Left lung (tissue), 10 donors: Measurements from ENCODE around the gene PTGIS. TPM values are rescaled to one million over a fixed set of nuclear protein-coding genes. Genes with fewer than 3 reads are reported as not detected.
A peak's percentile ranks its signal among the peaks of the same experiment; 100 is the strongest.

Experiments
- ATAC-seq: fragments of 200-7000 bp; cut with Tn5 transposase; one replicate; pipeline ENCODE4 v1.9.1; 2020; ENCODE audit warnings: moderate library complexity
- DNase-seq, 4 donors: peaks; one replicate each; pipeline ENCODE4 v3.0.0-alpha.2; 2013 to 2020
- H3K27ac ChIP-seq, 2 donors: fragments of 200-600 bp; sonication (generic) in 1 of 2; one replicate each; pipeline versions ENCODE4 v1.5.0 to v1.8.0; 2020 to 2021
- H3K27me3 ChIP-seq, 2 donors: fragments of 200-600 bp; sonication (generic) in 1 of 2; one replicate each; pipeline versions ENCODE4 v1.5.0 to v1.8.0; 2020 to 2021
- H3K36me3 ChIP-seq, 2 donors: fragments of 200-600 bp; sonication (generic) in 1 of 2; one replicate each; pipeline versions ENCODE4 v1.5.0 to v1.8.0; 2020 to 2021
- H3K4me1 ChIP-seq, 2 donors: fragments of 200-600 bp; one replicate each; pipeline ENCODE4 v1.8.0; 2021
- H3K4me3 ChIP-seq, 2 donors: fragments of 200-600 bp; sonication (generic) in 1 of 2; one replicate each; pipeline versions ENCODE4 v1.5.0 to v1.8.0; 2020 to 2021; ENCODE audit warnings: mild to moderate bottlenecking in 1 of 2
- H3K9me3 ChIP-seq, 2 donors: fragments of 200-600 bp; sonication (generic) in 1 of 2; one replicate each; pipeline versions ENCODE4 v1.5.0 to v1.8.0; 2020 to 2021
- CTCF ChIP-seq, 2 donors: fragments of 200-600 bp; sonication (generic) in 1 of 2; IDR thresholded peaks; one replicate each; pipeline versions ENCODE4 v1.5.0 to v1.8.0; 2021; ENCODE audit warnings: antibody characterized with exemption in 2 of 2
- intact Hi-C, 2 donors: fragments of 100-400 bp; cut with DNase I; formaldehyde crosslinking; loops; one replicate each; pipeline versions ENCODE4 v1.11.2 to v1.14.2; 2022
- polyA plus RNA-seq, 6 donors: library from polyadenylated mRNA; unstranded; fragments of 120-200 nt; gene quantifications; one replicate each; pipeline ENCODE4 v1.2.1, GENCODE V29; 2013; ENCODE audit not compliant: insufficient read length in 6 of 6
- total RNA-seq, 2 donors: library from RNA; stranded (reverse); fragmentation: NEBNext Ultra II Directional; extraction: Animal tissue kit (Norgen Biotek cat#: 25700); gene quantifications; one replicate each; pipeline ENCODE4 v1.2.1, GENCODE V29; 2021
- donor health status: DM: no; HTN: yes; CAD: no.
- donor health status: DM: no; HTN: no; CAD: no.

Gene PTGIS
- total and polyA plus RNA-seq, 8 donors: 6.2 to 46.0 (median 7.0) TPM

- intact Hi-C loops: loop anchor here in 1 of 2 donors (10.0 kb wide), 1 partner anchor 148 kb away; no protein-coding TSS in a partner anchor
- H3K27me3 ChIP-seq: peaks cover 32 to 97% of the 10 kb centered on the region in 2 donors
- H3K9me3 ChIP-seq: no peaks in the 10 kb centered on the region
- no peak for ATAC-seq
- peaks cover 0 to 20% of the 10 kb centered on the region in 2 donors for H3K4me1 ChIP-seq
- H3K4me3 ChIP-seq: no peak overlapping the region
- no peaks in the 10 kb centered on the region for H3K36me3 ChIP-seq
- TF ChIP-seq CTCF (IDR thresholded peaks at IDR 0.05): no peak
- H3K27ac ChIP-seq: no peak overlapping the region
- DNase-seq: no peak
Observed at GRCh38 chr20:49483018-49483695, 84.8 kb downstream of the PTGIS start.

DNA sequence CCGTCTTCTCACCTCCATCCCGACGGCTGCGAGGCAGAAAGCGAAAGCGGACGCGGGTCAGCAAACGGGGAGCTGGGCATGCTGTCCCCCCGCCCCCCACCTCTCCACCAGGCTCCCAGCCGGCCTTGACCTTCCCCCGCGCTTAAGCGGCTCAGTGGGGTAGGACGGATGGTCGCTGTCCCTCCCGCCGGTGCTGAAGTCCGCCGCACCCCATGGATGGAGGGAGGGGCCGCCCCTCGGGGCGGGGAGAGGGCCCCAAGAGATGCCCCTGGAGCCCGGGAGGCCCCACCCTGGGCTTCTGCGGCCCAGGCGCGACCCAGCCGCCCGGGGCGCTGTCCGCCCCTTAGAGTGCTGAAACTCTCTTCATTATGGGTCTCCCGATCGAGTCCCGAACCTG, 85.3 kb downstream of the PTGIS start, which contains the start of gene KCNB1:
TSS of gene KCNB1 (minus strand) at position 48 of the 397 bp plus-strand sequence. CDS start 188 bp downstream, outside the sequence.
- no peak for TF ChIP-seq CTCF (IDR thresholded peaks at IDR 0.05)
- DNase-seq (peak in 3 of 4 donors; percentile 57 to 85 (median 76)), ATAC-seq (peak; percentile 75)
- Histone ChIP-seq H3K9me3 (no peaks in the 10 kb centered on the region), H3K4me3 (no peak within 1 kb of the TSS), H3K36me3 (no peaks in the 10 kb centered on the region), H3K27ac (no peak within 1 kb of the TSS), H3K27me3 (peaks cover 32 to 100% of the 10 kb centered on the region in 2 donors), H3K4me1 (peaks cover 0 to 20% of the 10 kb centered on the region in 2 donors)
- intact Hi-C loops: loop anchor here in 1 of 2 donors (10.0 kb wide), 1 partner anchor 148 kb away; no protein-coding TSS in a partner anchor

DNA sequence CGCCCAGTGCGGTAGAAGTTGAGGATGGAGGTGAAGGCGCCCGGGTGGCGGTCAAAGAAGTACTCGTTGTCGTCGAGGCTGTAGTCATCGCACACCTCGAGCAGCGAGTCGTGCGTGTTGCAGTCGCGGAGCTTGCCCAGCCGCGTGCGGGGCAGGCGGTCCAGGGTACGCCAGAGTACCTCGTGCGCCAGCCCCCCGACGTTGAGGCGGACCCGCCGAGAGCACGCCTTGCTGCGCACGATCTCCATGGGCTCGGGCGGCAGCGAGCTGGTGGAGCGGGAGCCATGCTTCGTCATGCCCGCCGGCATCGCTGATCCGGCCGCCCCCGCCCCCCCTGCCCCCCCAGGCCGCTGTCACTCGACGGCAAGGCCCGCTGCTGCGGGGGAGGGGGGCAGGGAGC, 85.8 kb downstream of the PTGIS start:
- intact Hi-C loops: loop anchor here in 1 of 2 donors (10.0 kb wide), 1 partner anchor 147 kb away; no protein-coding TSS in a partner anchor
- DNase-seq: no peak
- ATAC-seq: no peak

GRCh38 chr20:49481116-49481515, 86.8 kb downstream of the PTGIS start:
- Histone ChIP-seq H3K9me3 (no peaks in the 10 kb centered on the region), H3K4me3 (no peak overlapping the region), H3K36me3 (no peaks in the 10 kb centered on the region), H3K27me3 (peaks cover 32 to 100% of the 10 kb centered on the region in 2 donors), H3K4me1 (peaks cover 0 to 20% of the 10 kb centered on the region in 2 donors), H3K27ac (no peak overlapping the region)
- ATAC-seq: no peak
- intact Hi-C loops: loop anchor here in 1 of 2 donors (10.0 kb wide), 1 partner anchor 146 kb away; no protein-coding TSS in a partner anchor
- no peak for DNase-seq
- TF ChIP-seq CTCF (IDR thresholded peaks at IDR 0.05): no peak

More for the DNA sequence above, 85.8 kb downstream of the PTGIS start:
- Histone ChIP-seq H3K4me1 (peaks cover 0 to 20% of the 10 kb centered on the region in 2 donors), H3K4me3 (no peak overlapping the region), H3K27ac (no peak overlapping the region), H3K27me3 (peaks cover 32 to 100% of the 10 kb centered on the region in 2 donors), H3K36me3 (no peaks in the 10 kb centered on the region), H3K9me3 (no peaks in the 10 kb centered on the region)
- no peak for TF ChIP-seq CTCF (IDR thresholded peaks at IDR 0.05)

GRCh38 chr20:49480236-49480635, 87.7 kb downstream of the PTGIS start:
- H3K27ac ChIP-seq: no peak overlapping the region
- ATAC-seq (no peak), DNase-seq (no peak)
- TF ChIP-seq CTCF (IDR thresholded peaks at IDR 0.05): no peak
- no peak overlapping the region for H3K4me3 ChIP-seq
- intact Hi-C loops: loop anchor here in 1 of 2 donors (10.0 kb wide), 1 partner anchor 145 kb away; no protein-coding TSS in a partner anchor
- peaks cover 0 to 20% of the 10 kb centered on the region in 2 donors for H3K4me1 ChIP-seq
- H3K9me3 ChIP-seq: no peaks in the 10 kb centered on the region
- peaks cover 30 to 97% of the 10 kb centered on the region in 2 donors for H3K27me3 ChIP-seq
- no peaks in the 10 kb centered on the region for H3K36me3 ChIP-seq
